Esophagus muscularis mucosa (tissue), 4 donors: ENCODE measurements around the gene TM4SF5. TPM values are rescaled to one million over a fixed set of nuclear protein-coding genes. Genes with fewer than 3 reads are reported as not detected.

ENCODE experiments used
- DNase-seq: peaks from one replicate; pipeline ENCODE4 v3.0.0-alpha.2; 2017; ENCODE audit errors: extremely low spot score
- H3K27ac ChIP-seq, 4 donors: fragments of 200-600 bp; sonication (generic); replicated peaks in 1 of 4; 1 replicate in 3 of 4; 2 replicates in 1 of 4; pipeline ENCODE4 v1.5.1; 2016 to 2019; ENCODE audit warnings: mild to moderate bottlenecking in 1 of 4
- H3K27me3 ChIP-seq, 4 donors: fragments of 200-600 bp; sonication (generic); one replicate each; pipeline versions ENCODE4 v1.5.1 to v1.6.0; 2016 to 2019
- H3K36me3 ChIP-seq, 4 donors: fragments of 200-600 bp; sonication (generic); one replicate each; pipeline ENCODE4 v1.5.1; 2016 to 2019
- H3K4me1 ChIP-seq, 4 donors: fragments of 200-600 bp; sonication (generic); one replicate each; pipeline ENCODE4 v1.5.1; 2016 to 2019
- H3K4me3 ChIP-seq, 4 donors: fragments of 200-600 bp; sonication (generic); 1 replicate in 2 of 4; 2 replicates in 2 of 4; pipeline ENCODE4 v1.5.1; 2016 to 2019; ENCODE audit warnings: mild to moderate bottlenecking in 4 of 4, moderate library complexity in 1 of 4
- H3K9me3 ChIP-seq, 4 donors: fragments of 200-600 bp; sonication (generic); 1 replicate in 3 of 4; 2 replicates in 1 of 4; pipeline ENCODE4 v1.5.1; 2016 to 2019
- CTCF ChIP-seq, 3 experiments: fragments of 200-600 bp in 2 of 3; fragments of 450-650 bp in 1 of 3; sonication (generic) in 2 of 3; IDR thresholded peaks; one replicate each; pipeline ENCODE4 v1.5.1; 2017 to 2019; ENCODE audit warnings: antibody characterized with exemption in 3 of 3, mild to moderate bottlenecking in 2 of 3, moderate library complexity in 1 of 3
- EP300 ChIP-seq: sonication (generic); formaldehyde crosslinking; IDR thresholded peaks from one replicate; pipeline ENCODE4 v1.6.1; 2017; ENCODE audit warnings: antibody characterized with exemption
- POLR2A ChIP-seq: fragments of 450-650 bp; IDR thresholded peaks from one replicate; pipeline ENCODE4 v1.6.1; 2017; ENCODE audit warnings: antibody characterized with exemption, moderate library complexity, mild to moderate bottlenecking, low read depth
- POLR2AphosphoS5 ChIP-seq, 2 donors: sonication (generic); formaldehyde crosslinking; IDR thresholded peaks; one replicate each; pipeline ENCODE4 v1.6.1; 2017; ENCODE audit warnings: antibody characterized with exemption in 2 of 2
- WGBS: methylation state at CpG from one replicate; pipeline ENCODE4 v1.1.5; 2018; 5-methylcytosine and 5-hydroxymethylcytosine counted together
- intact Hi-C: fragments of 100-400 bp; cut with DNase I; formaldehyde crosslinking; loops from one replicate; pipeline ENCODE4 v1.15.1; 2023
- total RNA-seq, 4 donors: library from RNA; depleted of rRNA; stranded (reverse); fragments of >200 nt; gene quantifications; one replicate each; pipeline versions ENCODE4 v1.1.0 to v1.2.1, GENCODE V29; 2016

TM4SF5 gene
- total RNA-seq, 4 donors from 2014 or later = not detected

GRCh38 chr17:4780325-4780955 is 8.8 kb downstream of the TM4SF5 start:
- no peaks in the 10 kb centered on the region for H3K9me3 ChIP-seq
- no peak for DNase-seq
- intact Hi-C loops = no loop called here
- no peak overlapping the region for H3K4me3 ChIP-seq
- TF ChIP-seq EP300 (no peak), POLR2A (no peak), POLR2AphosphoS5 (IDR thresholded peaks at IDR 0.05) (no peak), CTCF (IDR thresholded peaks at IDR 0.05) (no peak)
- H3K27ac ChIP-seq = no peak overlapping the region
- H3K36me3 ChIP-seq = no peaks in the 10 kb centered on the region
- peaks cover 0 to 76% (median 14%) of the 10 kb centered on the region in 4 donors for H3K27me3 ChIP-seq
- WGBS = 90% methylated on average over 11 of the region's 11 CpGs
- peaks cover 6 to 8% (median 7%) of the 10 kb centered on the region in 4 donors for H3K4me1 ChIP-seq

- WGBS = 42% methylated on average over 19 of the region's 28 CpGs
- no peak for TF ChIP-seq POLR2A
- TF ChIP-seq POLR2AphosphoS5 (IDR thresholded peaks at IDR 0.05) = no peak
- no peak for TF ChIP-seq CTCF (IDR thresholded peaks at IDR 0.05)
- TF ChIP-seq EP300 = no peak
- Histone ChIP-seq H3K36me3 (no peaks in the 10 kb centered on the region), H3K4me1 (peaks cover 23 to 30% (median 29%) of the 10 kb centered on the region in 4 donors), H3K27me3 (peaks cover 0 to 79% (median 16%) of the 10 kb centered on the region in 4 donors), H3K27ac (no peak overlapping the region), H3K4me3 (no peak overlapping the region), H3K9me3 (no peaks in the 10 kb centered on the region)
- intact Hi-C loops = no loop called here
- DNase-seq = no peak
Observed at GRCh38 chr17:4782652-4783051, 11.0 kb downstream of the TM4SF5 start.

GRCh38 chr17:4785311-4786105 is 13.8 kb downstream of the TM4SF5 start:
- TF ChIP-seq POLR2AphosphoS5 (IDR thresholded peaks at IDR 0.05) = no peak
- TF ChIP-seq EP300 = no peak
- no peak for TF ChIP-seq CTCF (IDR thresholded peaks at IDR 0.05)
- TF ChIP-seq POLR2A = no peak
- peaks cover 33 to 46% (median 45%) of the 10 kb centered on the region in 4 donors for H3K4me1 ChIP-seq
- 12% methylated on average over 29 of the region's 61 CpGs for WGBS
- no peak for DNase-seq
- intact Hi-C loops = loop anchor here (2.0 kb wide), 1 partner anchor 103 kb away; no protein-coding TSS in a partner anchor
- peaks cover 0 to 53% (median 11%) of the 10 kb centered on the region in 4 donors for H3K27me3 ChIP-seq
- no peaks in the 10 kb centered on the region for H3K9me3 ChIP-seq
- H3K27ac ChIP-seq = no peak overlapping the region
- H3K36me3 ChIP-seq = no peaks in the 10 kb centered on the region
- H3K4me3 ChIP-seq = peak overlapping the region; percentile 31 to 50 (median 42)

- WGBS = 0% methylated on average over 4 of the region's 24 CpGs
- H3K9me3 ChIP-seq = no peaks in the 10 kb centered on the region
- peaks cover 0 to 47% (median 9%) of the 10 kb centered on the region in 4 donors for H3K27me3 ChIP-seq
- peak within 1 kb of the TSS in 1 of 4 donors; percentile 16 for H3K27ac ChIP-seq
- intact Hi-C loops = loop anchor here (2.0 kb wide), 1 partner anchor 103 kb away; no protein-coding TSS in a partner anchor
- no peaks in the 10 kb centered on the region for H3K36me3 ChIP-seq
- peak within 1 kb of the TSS; percentile 31 to 50 (median 42) for H3K4me3 ChIP-seq
- DNase-seq = no peak
- no peak for TF ChIP-seq POLR2AphosphoS5 (IDR thresholded peaks at IDR 0.05)
- TF ChIP-seq EP300 = no peak
- H3K4me1 ChIP-seq = peaks cover 36 to 50% (median 49%) of the 10 kb centered on the region in 4 donors
Observed at GRCh38 chr17:4786106-4786511, 14.4 kb downstream of the TM4SF5 start, which contains the start of gene VMO1. VMO1 (minus strand) TSS chr17:4786364; CDS start chr17:4786352, 12 bp downstream.

GRCh38 chr17:4786516-4786915 is 14.8 kb downstream of the TM4SF5 start:
- Histone ChIP-seq H3K4me3 (peak overlapping the region; percentile 31 to 50 (median 42)), H3K9me3 (no peaks in the 10 kb centered on the region), H3K27me3 (peaks cover 0 to 43% (median 7%) of the 10 kb centered on the region in 4 donors), H3K4me1 (peaks cover 36 to 50% (median 49%) of the 10 kb centered on the region in 4 donors), H3K36me3 (no peaks in the 10 kb centered on the region), H3K27ac (peak overlapping the region in 1 of 4 donors; percentile 16)
- no peak for DNase-seq
- TF ChIP-seq POLR2AphosphoS5 (IDR thresholded peaks at IDR 0.05) (no peak), CTCF (IDR thresholded peaks at IDR 0.05) (no peak)
- 18% methylated on average over 6 of the region's 6 CpGs for WGBS
- intact Hi-C loops = loop anchor here (2.0 kb wide), 1 partner anchor 102 kb away; no protein-coding TSS in a partner anchor
